Fibroblast of villous mesenchyme (primary cell): ENCODE results near the gene RARRES1. TPM values are rescaled to one million over a fixed set of nuclear protein-coding genes. Genes with fewer than 3 reads are reported as not detected.

Source experiments
- DNase-seq: peaks from one replicate; pipeline ENCODE4 v3.0.0-alpha.2; 2010; ENCODE audit warnings: low read depth
- H3K4me3 ChIP-seq: 2 replicates; pipeline ENCODE4 v1.5.1; 2011; ENCODE audit warnings: low read depth, mild to moderate bottlenecking, low read length
- total RNA-seq: library from RNA; depleted of rRNA; stranded (reverse); fragments of >200 nt; gene quantifications from 2 replicates; pipeline ENCODE4 v1.2.3, GENCODE V29; 2012
- TF ChIP-seq, protein P1 (sequence below): IDR thresholded peaks from 2 replicates; pipeline ENCODE4 v1.5.1; 2012; ENCODE audit warnings: low read depth, mild to moderate bottlenecking, low read length; ENCODE audit not compliant: insufficient read depth

RARRES1 gene
- total RNA-seq, 1 donor, result 8.2 TPM

DNA sequence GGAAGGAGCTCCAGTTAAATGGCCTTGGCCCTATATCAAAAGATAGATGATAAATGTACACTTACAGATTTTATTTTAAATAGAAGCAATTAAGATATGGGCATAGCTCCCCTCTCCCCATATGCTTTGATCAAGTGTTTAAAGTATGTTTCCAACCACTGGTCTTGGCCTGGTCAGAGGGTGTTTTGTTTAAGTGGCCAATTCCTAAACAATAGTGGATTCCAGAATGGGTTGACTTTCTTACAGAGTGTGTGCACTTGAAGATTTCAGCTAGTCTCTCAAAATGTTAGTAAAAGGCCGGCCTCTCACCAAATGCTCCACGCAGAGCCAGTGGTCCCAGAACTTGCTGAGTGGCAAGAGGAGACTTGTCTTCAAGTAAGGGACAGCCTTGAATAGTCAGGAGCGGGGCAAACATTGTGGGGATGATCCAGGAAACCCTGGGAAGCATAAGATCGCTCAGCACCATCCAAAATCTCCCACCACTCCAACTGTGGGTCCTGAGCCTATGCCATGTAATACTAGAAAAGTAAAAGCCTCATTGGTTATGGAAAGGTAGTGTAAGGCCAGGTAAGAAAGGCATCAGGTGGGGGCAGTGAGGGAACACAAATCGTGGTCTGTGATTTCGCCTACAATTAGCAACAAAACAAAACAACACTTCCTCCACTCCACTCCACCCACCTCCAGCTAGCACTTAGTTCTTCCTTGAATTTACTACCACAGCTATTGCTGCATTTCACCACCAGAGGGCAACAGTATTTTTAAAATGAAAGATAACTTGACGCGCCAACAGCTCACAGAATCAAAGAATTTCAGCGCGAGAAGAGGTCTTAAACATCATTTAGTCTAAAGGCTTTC is 4.8 kb downstream of the RARRES1 start:
- TF ChIP-seq, protein P1, sequence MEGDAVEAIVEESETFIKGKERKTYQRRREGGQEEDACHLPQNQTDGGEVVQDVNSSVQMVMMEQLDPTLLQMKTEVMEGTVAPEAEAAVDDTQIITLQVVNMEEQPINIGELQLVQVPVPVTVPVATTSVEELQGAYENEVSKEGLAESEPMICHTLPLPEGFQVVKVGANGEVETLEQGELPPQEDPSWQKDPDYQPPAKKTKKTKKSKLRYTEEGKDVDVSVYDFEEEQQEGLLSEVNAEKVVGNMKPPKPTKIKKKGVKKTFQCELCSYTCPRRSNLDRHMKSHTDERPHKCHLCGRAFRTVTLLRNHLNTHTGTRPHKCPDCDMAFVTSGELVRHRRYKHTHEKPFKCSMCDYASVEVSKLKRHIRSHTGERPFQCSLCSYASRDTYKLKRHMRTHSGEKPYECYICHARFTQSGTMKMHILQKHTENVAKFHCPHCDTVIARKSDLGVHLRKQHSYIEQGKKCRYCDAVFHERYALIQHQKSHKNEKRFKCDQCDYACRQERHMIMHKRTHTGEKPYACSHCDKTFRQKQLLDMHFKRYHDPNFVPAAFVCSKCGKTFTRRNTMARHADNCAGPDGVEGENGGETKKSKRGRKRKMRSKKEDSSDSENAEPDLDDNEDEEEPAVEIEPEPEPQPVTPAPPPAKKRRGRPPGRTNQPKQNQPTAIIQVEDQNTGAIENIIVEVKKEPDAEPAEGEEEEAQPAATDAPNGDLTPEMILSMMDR, result peak; percentile 82
- no peak overlapping the region for H3K4me3 ChIP-seq
- DNase-seq, result peak; percentile 85

DNA sequence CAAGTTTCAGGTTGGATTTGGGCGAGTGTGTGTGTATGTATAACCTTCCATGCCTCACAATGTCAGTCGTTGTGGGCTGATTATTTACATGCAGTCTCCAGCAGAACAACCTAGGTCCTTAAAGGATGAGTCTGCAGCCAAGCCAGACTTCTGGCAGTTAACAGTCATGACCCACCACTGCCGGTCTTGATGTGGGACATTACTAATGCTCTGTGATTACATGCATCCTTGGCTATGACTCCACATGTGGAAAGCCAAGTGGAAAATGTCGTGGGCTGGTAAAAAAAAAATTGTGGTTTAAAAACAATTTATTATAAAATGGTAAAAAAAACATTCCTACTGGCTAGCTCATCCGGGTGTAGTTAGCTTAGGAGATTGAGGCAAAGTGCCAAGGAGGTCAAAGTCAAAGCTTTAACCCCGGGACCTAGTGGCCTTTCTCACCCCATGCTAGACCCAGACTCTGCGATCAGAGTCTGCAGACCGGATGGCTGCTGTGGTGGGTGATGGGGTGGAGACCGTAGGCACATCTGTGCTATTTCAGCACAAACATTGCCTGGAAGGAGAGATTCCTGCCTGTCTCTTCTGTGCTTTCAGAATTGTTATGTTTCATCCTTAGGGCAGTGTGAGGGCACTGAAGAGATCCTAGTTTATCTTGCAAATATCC is 6.8 kb downstream of the RARRES1 start:
- TF ChIP-seq, protein P1, result no peak
- no peak overlapping the region for H3K4me3 ChIP-seq
- DNase-seq, result peak; percentile 99

DNA sequence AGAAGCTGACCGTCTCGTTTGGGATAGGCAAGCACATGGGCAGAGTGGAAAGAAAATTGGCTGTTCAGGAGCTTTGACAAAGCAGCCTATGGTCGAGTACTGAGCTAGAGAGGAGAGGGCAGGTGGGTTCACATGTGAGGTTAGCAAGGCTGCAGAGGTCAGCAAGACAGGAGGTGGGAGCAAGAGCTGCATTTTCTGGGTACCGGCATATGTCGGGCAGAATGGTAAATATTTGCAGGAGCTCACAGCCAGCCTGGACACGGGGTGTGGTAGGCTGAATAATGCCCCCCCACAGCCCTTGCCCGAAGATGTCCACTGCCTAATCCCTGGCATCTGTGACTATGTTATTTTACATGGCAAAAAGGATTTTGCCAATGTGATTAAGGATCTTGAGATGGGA is 8.3 kb downstream of the RARRES1 start:
- TF ChIP-seq, protein P1, result no peak
- H3K4me3 ChIP-seq, result no peak overlapping the region
- DNase-seq, result no peak

DNA sequence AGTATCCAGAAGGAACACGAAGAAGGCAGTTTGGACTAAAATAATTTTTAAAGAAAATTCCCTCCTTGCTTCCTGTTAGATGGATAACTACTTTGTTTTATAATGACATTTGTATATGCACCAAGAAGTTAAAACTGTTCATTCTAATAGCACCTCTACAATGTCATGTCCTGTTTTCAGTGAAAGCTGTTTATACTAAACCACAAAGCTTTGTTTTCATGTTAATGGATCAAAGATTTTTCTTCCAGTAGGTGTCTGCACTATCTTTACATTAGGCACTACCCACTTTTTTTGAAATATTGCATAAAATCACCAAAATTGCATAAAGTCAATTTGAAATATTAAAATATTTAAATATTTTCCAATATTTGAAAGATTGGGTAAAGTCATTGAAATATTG is 10.1 kb downstream of the RARRES1 start:
- TF ChIP-seq, protein P1, result no peak
- DNase-seq, result no peak
- H3K4me3 ChIP-seq, result no peak overlapping the region

DNA sequence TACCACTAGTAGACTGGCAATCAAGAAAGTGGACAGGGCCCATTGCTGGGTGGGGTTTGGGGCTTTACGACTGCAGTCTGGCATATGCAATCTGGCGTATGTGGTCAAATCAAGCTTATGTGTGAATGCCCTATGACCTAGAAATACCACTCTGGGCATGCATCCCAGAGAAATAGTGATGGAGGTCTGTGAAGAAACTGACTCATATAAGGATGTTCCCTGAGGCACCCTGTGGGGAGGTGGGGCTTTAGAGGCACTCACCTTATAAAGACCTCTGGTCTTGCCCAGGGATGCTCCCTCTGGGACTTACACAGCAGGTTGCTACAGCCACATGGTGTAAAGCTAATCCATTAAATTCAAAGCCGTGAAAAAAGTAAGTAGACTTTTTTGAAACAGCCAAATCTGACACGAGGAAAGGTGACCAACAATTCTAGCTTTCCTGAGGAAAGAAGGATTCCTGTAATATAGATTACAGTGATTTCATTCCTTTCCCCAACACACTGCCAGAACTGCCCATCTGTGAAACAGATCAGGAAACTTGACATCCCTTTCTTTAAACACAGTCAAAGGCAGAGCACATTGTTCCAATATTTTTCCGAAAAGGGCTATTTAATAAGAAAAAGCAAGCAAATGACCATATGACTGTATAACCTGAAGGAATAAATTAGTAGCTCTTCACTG is 13.6 kb downstream of the RARRES1 start:
- TF ChIP-seq, protein P1, result no peak
- peak; percentile 99 for DNase-seq

DNA sequence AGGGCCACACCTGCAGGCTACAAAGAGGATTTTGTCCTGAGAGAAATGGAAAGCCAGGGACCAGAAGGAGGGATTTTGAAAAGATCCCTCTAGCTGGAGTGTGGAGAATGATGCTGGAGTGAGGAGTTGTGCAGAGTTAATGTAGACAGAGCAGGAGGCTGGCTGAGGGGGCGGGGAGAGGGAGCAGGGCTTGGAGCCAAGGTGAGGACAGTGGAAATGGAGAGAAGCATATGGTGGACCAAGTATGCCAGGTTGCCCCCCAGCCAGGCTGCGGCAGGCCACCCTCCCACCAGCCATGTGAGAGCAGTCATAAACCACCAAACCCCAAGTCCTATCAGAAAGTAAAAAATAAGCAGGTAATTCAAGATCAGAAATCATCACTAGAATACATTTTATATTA is 14.7 kb downstream of the RARRES1 start:
- TF ChIP-seq, protein P1, result no peak
- H3K4me3 ChIP-seq, result no peak overlapping the region
- DNase-seq, result no peak

More for the DNA sequence above, 13.6 kb downstream of the RARRES1 start:
- no peak overlapping the region for H3K4me3 ChIP-seq
